ENCODE results near the gene PDX1. TPM values are rescaled to one million over a fixed set of nuclear protein-coding genes. Genes with fewer than 3 reads are reported as not detected.

The PDX1 gene
- total and polyA plus RNA-seq, 10 donors = not detected

GRCh38 chr13:27952876-27953675 is 33.3 kb downstream of the PDX1 start:
- intact Hi-C loops (cut with DNase I; ENCODE audit: low total_unique reads) = loop anchor here (10.0 kb wide), 1 partner anchor 118 kb away; no protein-coding TSS in a partner anchor
- Histone ChIP-seq H3K27ac (peak overlapping the region in 7 of 8 donors; percentile 54 to 80 (median 70)), H3K4me3 (peak overlapping the region in 7 of 8 donors; percentile 36 to 73 (median 47)), H3K27me3 (replicated peaks in 1 of 7) (peaks cover 3 to 85% (median 57%) of the 10 kb centered on the region in 7 donors), H3K9me3 (no peaks in the 10 kb centered on the region), H3K36me3 (no peaks in the 10 kb centered on the region), H3K4me1 (peaks cover 7 to 26% (median 22%) of the 10 kb centered on the region in 6 donors)
- DNase-seq = no peak
- no peak for TF ChIP-seq POLR2A (IDR thresholded peaks at IDR 0.05)
- no peak for TF ChIP-seq CTCF (IDR thresholded peaks at IDR 0.05 in 8 of 11, conservative IDR thresholded peaks at IDR 0.05 in 3 of 11)
- TF ChIP-seq POLR2AphosphoS5 (IDR thresholded peaks at IDR 0.05) = no peak
- 9 to 15% (median 10%) methylated on average over 24 to 30 of the region's 30 CpGs for WGBS, 5 donors

- H3K27me3 ChIP-seq (replicated peaks in 1 of 7) = peaks cover 3 to 93% (median 65%) of the 10 kb centered on the region in 7 donors
- DNase-seq = peak; percentile 92
- H3K9me3 ChIP-seq = no peaks in the 10 kb centered on the region
- H3K4me1 ChIP-seq = peaks cover 7 to 26% (median 22%) of the 10 kb centered on the region in 6 donors
- peak overlapping the region; percentile 24 to 73 (median 46) for H3K4me3 ChIP-seq
- intact Hi-C loops (cut with DNase I; ENCODE audit: low total_unique reads) = loop anchor here (10.0 kb wide), 1 partner anchor 119 kb away; no protein-coding TSS in a partner anchor
- WGBS, 5 donors = 1 to 3% (median 2%) methylated on average over 29 to 71 of the region's 71 CpGs
- no peak for TF ChIP-seq POLR2A (IDR thresholded peaks at IDR 0.05)
- peak in 2 of 3 donors; percentile 3 to 36 for TF ChIP-seq POLR2AphosphoS5 (IDR thresholded peaks at IDR 0.05)
- TF ChIP-seq CTCF (IDR thresholded peaks at IDR 0.05 in 8 of 11, conservative IDR thresholded peaks at IDR 0.05 in 3 of 11) = peak; percentile 38 to 94 (median 82)
- no peaks in the 10 kb centered on the region for H3K36me3 ChIP-seq
- peak overlapping the region in 7 of 8 donors; percentile 54 to 80 (median 70) for H3K27ac ChIP-seq
Observed at GRCh38 chr13:27953676-27954405, 34.0 kb downstream of the PDX1 start.

- H3K27ac ChIP-seq = peak overlapping the region in 7 of 8 donors; percentile 54 to 80 (median 70)
- peaks cover 3 to 99% (median 71%) of the 10 kb centered on the region in 7 donors for H3K27me3 ChIP-seq (replicated peaks in 1 of 7)
- intact Hi-C loops (cut with DNase I; ENCODE audit: low total_unique reads) = loop anchor here (10.0 kb wide), 1 partner anchor 120 kb away; no protein-coding TSS in a partner anchor
Observed at GRCh38 chr13:27954406-27954851, 34.6 kb downstream of the PDX1 start.

More at GRCh38 chr13:27954406-27954851, 34.6 kb downstream of the PDX1 start:
- peak; percentile 75 for DNase-seq
- TF ChIP-seq CTCF (IDR thresholded peaks at IDR 0.05 in 8 of 11, conservative IDR thresholded peaks at IDR 0.05 in 3 of 11) (no peak), POLR2A (IDR thresholded peaks at IDR 0.05) (no peak), POLR2AphosphoS5 (IDR thresholded peaks at IDR 0.05) (peak in 2 of 3 donors; percentile 9 to 14)
- H3K9me3 ChIP-seq = no peaks in the 10 kb centered on the region
- WGBS, 5 donors = 3 to 9% (median 5%) methylated on average over 21 to 56 of the region's 56 CpGs
- peaks cover 7 to 29% (median 22%) of the 10 kb centered on the region in 6 donors for H3K4me1 ChIP-seq
- no peaks in the 10 kb centered on the region for H3K36me3 ChIP-seq
- H3K4me3 ChIP-seq = peak overlapping the region; percentile 24 to 73 (median 46)

Data from spleen (tissue), 11 donors.